D721Med (cell line): ENCODE measurements around the gene KIF1A.
A peak's percentile ranks its signal among the peaks of the same experiment; 100 is the strongest.
"Not testable (repeated sequence)": the region's sequence is repeated elsewhere in the genome, so short reads cannot be mapped to it uniquely, and the experiment has no call there.

Source experiments
- DNase-seq: peaks from one replicate; pipeline ENCODE4 v3.0.0; 2011; ENCODE audit warnings: low spot score; ENCODE audit not compliant: insufficient read length
- FAIRE-seq: peaks from 2 replicates; lab custom pipeline; 2011; peaks lifted over from hg19 to GRCh38; lab: Jason Lieb, UNC
- TF ChIP-seq, protein P1 (sequence below): IDR thresholded peaks from 2 replicates; pipeline ENCODE4 v1.5.1; 2012; ENCODE audit warnings: mild to moderate bottlenecking, control low read depth; ENCODE audit not compliant: insufficient read depth; ENCODE audit errors: missing control alignments

The KIF1A gene

DNA sequence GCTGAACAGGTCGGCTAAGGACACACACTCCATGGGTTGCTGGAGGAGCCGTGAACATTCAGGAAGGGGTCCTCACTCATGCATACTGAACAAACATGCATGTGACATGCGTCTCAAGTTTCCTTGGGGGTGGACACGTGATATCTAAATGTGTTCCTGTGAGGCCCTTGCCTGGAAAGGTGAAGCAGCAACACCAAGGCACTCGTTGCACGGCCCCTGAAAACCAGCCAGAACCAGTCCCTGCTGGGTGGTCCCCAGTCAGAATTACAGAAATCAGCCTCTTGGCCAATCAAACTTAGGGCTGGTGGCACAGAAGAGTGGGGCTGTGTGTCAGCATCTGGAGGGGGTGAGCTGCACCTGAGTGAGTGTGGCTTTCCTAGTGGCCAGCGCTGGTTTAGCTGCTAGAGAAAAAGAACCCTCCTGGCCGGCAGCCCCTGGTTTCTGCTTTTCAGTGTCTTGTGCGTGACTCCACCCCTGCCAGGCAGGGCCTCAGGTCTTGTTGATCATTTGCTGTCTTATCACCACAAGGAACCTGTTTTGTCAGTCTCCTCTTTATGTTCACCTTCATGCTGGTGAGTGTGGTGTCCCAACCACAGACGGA, 134.1 kb downstream of the KIF1A start:
- DNase-seq (peak; percentile 21), FAIRE-seq (no peak)
- TF ChIP-seq, protein P1, sequence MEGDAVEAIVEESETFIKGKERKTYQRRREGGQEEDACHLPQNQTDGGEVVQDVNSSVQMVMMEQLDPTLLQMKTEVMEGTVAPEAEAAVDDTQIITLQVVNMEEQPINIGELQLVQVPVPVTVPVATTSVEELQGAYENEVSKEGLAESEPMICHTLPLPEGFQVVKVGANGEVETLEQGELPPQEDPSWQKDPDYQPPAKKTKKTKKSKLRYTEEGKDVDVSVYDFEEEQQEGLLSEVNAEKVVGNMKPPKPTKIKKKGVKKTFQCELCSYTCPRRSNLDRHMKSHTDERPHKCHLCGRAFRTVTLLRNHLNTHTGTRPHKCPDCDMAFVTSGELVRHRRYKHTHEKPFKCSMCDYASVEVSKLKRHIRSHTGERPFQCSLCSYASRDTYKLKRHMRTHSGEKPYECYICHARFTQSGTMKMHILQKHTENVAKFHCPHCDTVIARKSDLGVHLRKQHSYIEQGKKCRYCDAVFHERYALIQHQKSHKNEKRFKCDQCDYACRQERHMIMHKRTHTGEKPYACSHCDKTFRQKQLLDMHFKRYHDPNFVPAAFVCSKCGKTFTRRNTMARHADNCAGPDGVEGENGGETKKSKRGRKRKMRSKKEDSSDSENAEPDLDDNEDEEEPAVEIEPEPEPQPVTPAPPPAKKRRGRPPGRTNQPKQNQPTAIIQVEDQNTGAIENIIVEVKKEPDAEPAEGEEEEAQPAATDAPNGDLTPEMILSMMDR = no peak

DNA sequence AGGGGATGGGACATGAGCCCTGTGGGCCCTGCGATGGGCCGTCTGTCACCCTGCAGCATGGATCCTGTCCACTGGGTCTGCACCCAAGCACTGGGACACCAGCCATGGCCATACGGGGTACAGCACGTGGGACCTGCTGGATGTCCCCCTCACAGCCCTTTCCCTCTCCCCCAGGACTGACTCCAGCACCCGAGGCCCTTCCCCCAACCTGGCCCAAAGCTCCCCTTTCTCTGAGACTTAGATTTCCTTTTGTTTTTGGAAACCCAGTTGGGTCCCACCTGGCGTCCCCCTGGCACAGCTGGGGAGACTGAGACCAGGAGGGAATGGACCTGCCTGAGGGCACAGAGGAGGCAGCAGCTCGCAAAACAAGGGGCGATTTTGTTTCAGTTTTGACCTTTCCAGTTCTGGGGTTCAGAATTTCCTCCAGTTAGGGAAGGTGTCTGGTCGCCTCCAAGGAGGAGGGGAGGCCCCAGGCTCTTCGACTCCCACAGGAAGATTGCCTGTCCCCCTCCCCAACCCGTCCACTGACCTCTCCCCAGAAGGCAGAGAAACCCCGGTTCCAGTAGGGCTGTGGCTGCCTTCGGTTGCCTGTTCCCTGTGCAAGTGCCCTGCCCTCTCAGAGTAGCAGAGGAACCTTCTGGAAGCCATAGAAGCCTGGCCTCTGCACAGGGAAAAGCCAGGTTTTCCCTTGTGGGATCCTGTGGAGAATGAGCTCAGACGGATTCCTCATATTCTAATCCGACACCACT, 135.9 kb downstream of the KIF1A start:
- peak; percentile 13 for DNase-seq
- not testable (repeated sequence) for FAIRE-seq

DNA sequence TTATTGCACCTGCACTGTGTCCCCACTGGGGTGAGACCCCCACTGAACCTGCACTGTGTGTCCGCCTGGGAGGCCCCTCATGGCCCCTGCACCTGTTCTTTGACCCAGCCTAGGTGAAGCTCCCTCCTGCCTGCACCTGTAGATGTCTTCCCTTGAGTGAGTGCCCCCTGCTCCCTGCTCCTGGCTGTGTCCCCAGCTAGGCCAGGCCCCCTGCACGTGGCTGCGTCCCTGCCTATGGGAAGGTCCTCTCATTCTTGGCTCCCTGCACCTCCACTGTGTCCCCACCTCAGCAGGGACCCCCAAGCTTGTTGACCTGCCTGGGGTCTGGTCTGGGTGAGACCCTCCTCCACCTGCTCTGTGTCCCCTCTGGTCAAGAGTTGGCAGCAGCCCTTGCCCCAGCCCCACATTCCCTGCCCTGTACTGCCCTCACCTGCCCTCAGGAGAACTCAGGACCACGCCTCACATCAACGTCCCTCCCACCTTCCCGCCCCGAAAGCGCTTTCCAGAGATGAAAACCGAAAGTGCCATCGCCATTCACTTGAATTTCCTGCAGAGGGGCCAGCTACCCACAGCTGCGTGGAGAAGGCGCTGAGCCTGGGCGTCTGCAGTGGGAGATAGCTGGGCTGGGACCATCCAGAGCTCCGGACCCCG, 136.6 kb downstream of the KIF1A start:
- not testable (repeated sequence) for FAIRE-seq, DNase-seq

DNA sequence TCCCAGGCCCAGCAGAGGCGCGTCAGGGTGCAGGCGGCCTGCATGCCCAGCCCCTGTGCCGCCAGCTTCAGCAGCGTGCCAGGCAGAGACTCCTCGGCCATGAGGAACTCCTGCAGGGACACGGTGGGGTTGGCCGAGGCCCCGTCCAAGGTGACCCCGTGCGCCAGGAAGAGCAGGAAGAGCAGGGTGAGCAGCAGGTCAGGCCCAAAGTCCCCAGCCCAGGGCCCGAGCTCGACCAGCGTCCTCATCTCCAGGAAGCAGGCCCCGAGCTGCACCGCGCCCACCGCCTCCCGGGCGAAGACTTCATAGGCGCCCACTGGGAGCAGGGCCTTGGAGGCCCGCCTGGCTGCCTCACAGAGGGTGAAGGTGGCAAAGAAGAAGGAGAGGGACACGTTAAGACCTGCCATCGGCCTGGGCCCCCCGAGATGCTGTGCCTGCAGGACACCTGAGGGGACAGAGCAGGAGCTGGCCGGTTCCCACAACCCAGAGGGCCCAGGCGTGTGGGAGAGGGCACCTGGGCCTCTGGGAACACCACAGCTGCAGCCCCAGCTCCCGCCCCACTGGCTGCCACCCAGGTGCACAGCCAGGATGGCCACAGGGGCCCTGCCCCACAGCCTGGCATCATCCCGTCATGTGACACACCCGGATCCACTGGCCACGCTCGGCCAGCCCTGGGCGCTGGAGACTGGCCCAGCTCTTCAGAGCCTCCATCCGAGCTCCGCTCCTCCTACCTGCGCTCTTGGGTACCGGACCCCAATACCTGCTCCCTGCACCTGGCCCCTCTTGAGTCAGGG, 137.4 kb downstream of the KIF1A start, which contains the start of gene AQP12B:
TSS of gene AQP12B (minus strand) at position 455 of the 794 bp plus-strand sequence. CDS start at position 407, 48 bp downstream.
- FAIRE-seq, DNase-seq: not testable (repeated sequence)

DNA sequence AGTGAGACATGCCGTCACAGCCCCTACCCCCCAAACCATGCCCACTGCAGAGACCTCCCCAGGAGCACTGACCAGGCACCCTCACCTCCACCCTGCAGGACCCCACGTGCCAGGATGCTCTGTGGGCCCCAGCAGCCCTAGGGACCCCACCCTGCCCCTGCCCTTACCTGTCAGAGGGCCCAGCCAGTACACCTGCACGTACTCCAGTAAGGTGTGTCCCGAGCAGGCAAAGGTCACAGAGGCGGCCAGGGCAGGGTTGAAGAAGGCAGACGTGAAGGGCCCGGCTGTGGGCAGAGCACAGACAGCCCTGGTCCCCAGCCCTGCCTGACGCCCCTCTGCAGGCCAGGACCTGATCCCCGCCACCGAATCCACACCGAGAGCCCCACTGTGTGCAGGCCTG, 139.8 kb downstream of the KIF1A start:
- FAIRE-seq, DNase-seq: not testable (repeated sequence)

DNA sequence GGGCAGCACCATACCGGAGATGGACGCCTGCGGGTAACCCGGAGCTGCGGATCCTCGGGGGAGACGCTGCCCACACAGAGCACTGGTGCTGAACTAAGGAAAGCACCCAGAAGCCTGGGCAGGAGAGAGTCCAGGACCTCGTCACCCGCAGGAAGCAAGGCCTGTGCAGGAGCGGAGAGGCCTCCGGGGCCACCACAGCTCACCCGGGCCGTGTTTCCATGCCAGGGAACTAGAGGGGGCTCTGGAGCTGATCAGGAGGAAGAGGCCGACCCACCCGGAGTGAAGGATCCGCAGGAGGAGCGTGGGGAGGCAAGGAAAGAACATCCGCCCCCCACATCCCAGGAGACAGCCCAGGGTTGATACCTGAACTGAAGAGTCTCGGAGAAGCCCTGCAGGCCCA, 141.1 kb downstream of the KIF1A start:
- not testable (repeated sequence) for FAIRE-seq, DNase-seq

DNA sequence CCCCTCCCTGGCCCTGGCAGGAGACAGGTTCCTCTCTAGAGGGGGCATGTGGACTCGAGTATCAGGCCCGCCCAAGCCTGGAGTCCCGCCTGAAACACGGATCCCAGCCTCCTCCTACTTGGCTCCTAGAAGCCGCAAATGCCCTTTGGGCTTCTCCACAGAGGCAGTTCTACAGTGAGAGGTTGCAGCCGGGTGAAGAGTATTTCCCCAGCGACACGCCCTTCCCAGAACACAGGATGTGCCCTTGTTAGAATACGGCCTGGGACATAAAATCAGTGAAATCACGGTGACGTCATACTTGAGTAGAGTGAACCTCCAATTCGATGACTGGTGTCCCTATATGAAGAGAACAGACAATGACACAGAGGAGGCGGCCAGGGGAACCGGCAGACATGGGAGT, 142.0 kb downstream of the KIF1A start:
- not testable (repeated sequence) for FAIRE-seq, DNase-seq

DNA sequence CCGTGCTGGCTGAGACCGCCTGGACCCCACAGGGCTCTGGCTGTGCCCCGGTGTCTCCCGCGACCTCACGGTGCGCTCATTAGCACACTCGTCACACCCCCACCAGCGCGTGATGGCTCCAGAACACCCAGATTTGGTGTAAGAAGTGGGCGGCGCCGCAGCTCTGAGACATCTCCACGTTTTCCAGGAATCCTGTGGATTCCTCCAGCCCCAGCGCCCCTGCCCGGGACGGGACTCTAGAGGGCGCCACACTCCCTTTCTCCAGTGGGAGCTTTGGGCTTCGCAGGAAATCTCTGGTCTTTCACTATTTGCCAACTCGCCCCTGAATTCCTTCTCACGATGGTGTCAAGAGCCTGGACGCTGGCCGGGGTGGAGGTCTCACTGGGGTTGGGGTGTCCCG, 144.7 kb downstream of the KIF1A start:
- not testable (repeated sequence) for FAIRE-seq

DNA sequence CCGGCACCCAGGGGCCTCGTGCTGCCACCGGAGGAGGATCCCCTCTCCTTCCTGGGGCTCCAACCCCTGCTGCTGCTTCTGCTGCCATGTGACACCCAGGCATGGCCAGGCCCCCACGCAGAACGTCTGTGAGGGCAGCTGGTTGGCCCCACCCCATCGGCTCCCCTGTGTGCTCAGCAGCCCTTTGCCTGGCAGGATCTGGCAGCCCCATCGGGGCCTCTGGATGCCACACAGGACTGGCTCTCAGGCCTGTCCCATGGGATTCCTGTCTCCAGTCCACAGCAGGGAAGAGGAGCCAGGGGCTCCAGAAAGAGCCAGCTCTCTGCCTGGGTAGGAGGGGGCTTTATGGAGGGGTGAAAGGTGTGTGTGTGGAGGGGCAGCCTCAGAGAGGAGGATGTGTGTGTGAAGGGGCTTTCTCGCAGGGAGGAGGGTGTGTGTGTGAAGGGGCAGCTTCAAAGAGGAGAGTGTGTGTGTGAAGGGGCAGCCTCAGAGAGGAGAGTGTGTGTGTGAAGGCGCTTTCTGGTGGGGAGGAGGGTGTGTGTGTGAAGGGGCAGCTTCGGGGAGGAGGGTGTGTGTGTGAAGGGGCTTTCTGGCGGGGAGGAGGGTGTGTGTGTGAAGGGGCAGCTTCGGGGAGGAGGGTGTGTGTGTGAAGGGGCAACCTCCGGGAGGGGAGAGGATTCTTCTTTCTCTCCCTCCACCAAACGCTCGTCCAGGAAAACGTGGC, 145.4 kb downstream of the KIF1A start:
- peak; percentile 12 for DNase-seq
- FAIRE-seq = not testable (repeated sequence)

More for the DNA sequence above, 144.7 kb downstream of the KIF1A start:
- not testable (repeated sequence) for DNase-seq

DNA sequence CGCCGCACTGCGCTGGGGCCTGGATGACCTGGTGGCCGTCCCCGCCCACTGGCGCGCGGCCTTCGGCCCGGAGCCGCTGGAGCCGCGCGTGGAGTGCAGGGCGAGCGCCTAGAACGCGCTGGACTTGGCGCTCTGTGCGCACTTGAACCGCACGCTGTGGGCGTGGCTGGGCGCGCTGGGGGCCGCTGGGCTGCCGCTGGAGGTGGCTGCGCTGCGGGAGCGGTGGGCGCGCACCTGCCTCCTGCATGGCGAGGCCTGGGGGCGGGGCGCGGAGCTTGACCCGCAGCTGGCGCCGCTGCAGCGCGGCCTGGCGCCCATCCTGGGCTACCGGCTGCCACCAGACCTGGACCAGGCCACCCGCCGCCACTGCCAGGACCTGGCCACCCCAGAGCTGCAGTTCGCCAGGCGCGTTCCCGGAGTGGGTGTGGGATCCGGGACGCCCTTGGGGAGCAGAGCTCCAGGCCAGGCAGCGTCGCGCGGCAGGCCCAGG, 147.3 kb downstream of the KIF1A start:
- TF ChIP-seq, protein P1 = no peak
- DNase-seq (peak; percentile 2), FAIRE-seq (no peak)
